ENCODE measurements around the gene MYO7B.

GRCh38 chr2:127559454-127559853 is 24.0 kb downstream of the MYO7B start:
- TF ChIP-seq CTCF (IDR thresholded peaks at IDR 0.05): no peak
- no peak for TF ChIP-seq POLR2A (IDR thresholded peaks at IDR 0.05)

All from tibial nerve (tissue), 3 donors.